GM18517 (cell line): Measurements from ENCODE around the gene MIB1.

Experiments used
- ATAC-seq: cut with Tn5 transposase; IDR thresholded peaks from one replicate; pipeline ENCODE4 v1.9.1; 2021; ENCODE audit warnings: mild to moderate bottlenecking, moderate library complexity; ENCODE audit not compliant: unreplicated experiment

The MIB1 gene

DNA sequence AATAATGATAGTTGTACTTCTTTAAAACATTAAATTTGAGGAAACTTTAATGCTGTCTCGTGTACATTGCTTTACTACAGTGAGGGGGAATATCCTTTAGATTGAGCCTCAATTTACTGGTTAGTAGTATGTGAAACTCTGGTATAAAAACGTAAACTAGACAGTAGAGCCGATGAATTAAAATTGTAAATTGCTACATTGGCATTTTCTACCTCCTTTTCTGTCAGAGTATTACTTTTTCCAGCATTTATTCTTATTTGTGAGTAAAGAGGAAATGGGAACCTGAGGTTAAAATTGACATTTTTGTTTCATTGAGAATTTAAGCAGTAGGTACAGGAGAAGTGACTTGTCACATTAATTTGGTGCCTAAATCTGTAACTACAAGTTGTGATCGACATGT is 128.2 kb downstream of the MIB1 start:
- no peak for ATAC-seq

DNA sequence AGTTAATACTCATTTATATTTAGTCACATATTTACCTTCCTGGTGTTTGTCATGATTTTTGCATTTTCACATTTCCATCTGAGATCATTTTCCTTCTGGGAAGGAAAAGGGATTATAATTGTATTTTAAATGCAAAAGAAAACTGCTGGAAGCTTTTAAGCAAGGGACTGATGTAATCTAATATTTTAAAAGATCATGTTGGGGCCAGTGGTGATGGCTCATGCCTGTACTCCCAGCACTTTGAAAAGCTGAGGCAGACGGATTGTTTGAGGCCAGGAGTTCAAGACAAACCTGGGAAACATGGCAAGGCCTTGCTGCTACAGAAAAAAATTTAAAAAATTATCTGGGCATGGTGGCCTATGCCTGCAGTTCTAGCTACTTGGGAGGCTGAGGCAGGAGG is 149.0 kb downstream of the MIB1 start:
- ATAC-seq, result no peak

DNA sequence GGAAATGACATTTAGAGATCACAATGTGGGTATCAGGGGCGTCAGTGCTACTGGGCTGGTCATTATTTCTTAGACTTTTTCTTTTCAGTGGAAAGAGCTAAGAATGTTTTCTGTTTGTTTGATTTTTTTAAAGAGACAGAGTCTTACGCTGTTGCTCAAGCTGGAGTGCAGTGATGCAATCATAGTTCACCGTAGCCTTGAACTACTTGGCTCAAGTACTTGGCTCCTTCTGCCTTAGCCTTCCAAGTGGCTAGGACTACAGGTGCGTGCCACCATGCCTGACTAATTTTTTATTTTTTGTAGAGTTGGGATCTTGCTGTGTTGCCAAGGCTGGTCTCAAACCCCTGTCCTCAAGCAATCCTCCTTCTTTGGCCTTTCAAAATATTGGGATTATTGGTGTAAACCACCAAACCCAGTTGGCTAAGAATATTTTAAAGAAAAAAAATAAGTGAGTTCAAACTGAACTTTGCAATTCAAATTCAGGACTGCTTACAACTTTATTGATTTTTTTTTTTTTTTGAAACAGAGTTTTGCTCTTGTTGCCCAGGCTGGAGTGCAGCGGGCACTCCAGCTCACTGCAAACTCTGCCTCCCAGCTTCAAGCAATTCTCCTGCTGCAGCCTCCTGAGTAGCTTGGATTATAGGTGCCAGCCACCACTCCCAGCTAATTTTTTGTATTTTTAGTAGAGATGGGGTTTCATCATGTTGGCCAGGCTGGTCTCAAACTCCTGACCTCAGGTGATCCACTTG is 154.2 kb downstream of the MIB1 start:
- no peak for ATAC-seq

DNA sequence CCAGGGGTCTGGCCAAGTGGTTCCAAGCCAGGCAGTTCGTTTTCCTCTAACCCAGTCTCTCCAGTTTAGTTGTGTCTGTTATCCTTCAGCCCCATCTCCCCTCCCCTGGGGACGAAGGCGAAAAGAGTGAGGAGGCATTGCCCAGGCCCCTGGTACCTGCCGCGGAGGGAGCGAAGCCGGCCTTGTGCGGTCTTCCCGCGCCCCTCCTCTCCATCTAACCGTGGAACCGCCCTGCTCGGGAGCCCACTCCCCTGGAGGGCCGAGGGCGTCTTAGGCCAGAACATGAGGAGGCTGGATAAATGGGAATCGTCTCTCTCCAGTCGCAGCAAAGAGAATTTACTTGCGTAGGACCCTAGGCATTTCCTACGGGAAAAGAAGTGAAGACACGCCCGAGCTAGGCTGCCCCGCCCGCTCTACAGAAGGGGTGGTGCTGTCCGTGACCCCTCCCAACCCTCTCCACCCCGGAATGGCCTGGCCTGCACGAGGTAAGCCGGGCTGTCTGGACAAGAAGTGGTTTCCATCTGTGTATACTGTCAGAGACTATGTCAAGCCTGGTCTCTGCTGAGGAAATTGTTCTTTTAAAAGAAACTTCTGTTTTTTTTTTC is 156.2 kb downstream of the MIB1 start:
- ATAC-seq, result no peak

GRCh38 chr18:21897811-21898210 is 157.2 kb downstream of the MIB1 start:
- ATAC-seq, result no peak

DNA sequence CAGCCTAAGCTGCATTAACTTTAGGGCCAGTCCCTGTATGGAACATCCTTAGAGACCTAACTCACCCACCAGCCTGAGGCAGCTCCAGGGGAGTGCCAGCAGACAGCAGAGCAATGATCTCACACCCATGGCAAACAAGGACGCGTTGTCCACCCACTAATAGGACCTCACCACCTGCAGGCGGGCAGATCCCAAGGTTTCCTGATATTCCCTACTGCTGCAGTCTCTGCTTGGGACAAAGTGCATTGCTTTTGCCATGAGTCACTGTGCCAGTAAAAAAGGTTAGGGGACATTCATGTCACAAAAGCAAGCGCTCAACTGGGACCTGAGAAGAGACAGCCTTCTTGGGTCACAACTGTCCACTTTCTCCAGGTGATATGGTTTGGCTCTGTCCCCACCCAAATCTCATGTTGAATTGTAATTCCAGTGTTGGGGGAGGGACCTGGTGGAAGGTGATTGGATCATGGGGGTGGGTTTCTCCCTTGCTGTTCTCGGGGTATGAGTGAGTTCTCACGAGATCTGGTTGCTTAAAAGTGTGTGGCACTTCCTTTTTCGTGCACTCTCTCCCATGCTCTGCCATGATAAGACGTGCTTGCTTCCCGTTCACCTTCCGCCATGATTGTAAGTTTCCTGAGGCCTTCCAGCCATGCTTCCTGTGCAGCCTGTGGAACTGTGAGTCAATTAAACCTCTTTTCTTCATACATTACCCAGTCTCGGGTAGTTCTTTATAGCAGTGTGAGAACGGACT is 160.2 kb downstream of the MIB1 start:
- ATAC-seq, result no peak

DNA sequence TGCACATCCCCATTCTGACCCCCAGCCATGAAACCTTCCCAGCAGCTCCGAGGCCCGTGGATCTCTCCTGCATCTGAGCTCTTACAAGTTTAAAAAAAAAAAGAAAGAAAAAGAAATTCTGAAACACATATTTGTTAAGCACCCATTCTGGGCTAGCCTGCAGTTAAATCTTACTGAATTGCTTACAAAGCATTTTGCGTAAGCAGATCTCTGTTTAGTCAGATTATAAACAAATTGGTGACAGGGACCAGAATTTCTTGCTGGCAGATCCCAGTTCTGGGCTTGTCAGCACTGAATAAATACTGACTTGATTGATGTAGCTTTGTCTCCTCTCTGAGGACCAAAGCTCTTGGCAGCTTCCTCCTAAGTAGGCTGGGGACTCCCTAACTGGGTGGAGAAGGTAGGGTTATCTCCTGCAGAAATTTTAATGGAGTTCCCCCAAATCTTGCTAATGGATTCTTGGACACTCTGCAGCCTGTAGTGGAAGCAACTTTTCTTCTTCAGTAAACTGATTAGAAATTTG is 160.9 kb downstream of the MIB1 start:
- ATAC-seq, result no peak

DNA sequence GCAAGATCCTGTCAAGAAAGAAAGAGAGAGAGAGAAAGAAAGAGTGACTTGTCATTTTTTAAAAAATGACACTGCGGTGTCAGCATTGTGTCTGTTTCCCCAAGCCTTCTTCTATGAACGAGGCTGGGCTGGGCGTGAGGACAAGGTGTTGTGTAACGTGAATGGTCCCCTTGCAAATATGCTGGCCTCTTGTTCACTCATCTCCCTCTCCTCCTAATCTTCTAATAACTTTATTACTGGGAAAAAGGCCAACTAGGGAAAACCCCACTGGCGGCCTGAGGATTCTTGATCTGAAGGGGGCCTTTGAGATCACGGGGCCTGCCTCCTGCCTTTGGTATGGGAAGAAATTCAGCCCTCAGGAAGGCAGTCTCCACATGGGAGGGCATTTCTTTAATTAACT is 163.1 kb downstream of the MIB1 start:
- no peak for ATAC-seq

- ATAC-seq, result no peak
Measured at GRCh38 chr18:21904856-21905255, 164.3 kb downstream of the MIB1 start.

GRCh38 chr18:21907451-21907850 is 166.9 kb downstream of the MIB1 start:
- no peak for ATAC-seq

GRCh38 chr18:21908711-21909110 is 168.1 kb downstream of the MIB1 start:
- ATAC-seq, result no peak

- no peak for ATAC-seq
Measured at GRCh38 chr18:21910906-21911305, 170.3 kb downstream of the MIB1 start.

DNA sequence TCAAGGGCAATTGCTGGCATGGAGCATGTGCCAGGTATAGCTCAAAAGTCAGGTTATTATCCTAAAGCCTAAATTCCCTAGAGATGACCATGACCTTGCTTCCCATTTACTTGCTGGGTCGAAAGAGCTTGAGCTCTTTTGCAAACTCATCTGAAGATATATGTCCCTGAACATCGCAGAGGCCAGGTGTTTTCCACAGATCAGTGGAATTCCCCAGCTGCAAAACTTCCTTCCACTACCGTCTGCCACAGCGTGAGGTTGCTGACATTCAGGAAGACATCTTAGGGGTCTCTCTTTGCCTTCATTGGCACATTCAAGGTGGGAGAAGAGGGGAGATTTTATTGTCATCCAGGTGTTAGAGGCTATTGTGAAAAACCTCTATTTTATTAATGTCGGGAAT is 171.0 kb downstream of the MIB1 start:
- no peak for ATAC-seq

- ATAC-seq, result no peak
Measured at GRCh38 chr18:21912339-21913239, 172.0 kb downstream of the MIB1 start.

- ATAC-seq, result no peak
Measured at GRCh38 chr18:21914739-21915319, 174.2 kb downstream of the MIB1 start.

DNA sequence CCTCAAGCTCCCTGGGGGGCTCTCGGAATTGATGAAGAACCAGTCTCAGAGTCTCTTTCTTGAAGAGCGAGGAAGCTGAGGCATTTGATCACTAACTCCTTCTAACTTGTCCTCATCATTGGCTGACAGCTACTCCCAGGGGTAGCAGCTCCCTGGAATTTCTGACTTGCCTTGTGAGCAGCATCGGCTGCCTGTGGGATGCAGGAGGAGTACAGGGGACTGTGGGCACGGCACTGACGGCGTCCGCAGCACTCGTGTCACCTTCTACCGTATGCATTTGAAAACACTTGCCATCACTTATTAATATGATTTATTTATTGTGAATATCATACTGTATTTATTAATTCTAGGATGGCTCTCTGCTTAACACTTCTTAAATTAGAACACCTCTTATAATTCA is 175.0 kb downstream of the MIB1 start:
- no peak for ATAC-seq

DNA sequence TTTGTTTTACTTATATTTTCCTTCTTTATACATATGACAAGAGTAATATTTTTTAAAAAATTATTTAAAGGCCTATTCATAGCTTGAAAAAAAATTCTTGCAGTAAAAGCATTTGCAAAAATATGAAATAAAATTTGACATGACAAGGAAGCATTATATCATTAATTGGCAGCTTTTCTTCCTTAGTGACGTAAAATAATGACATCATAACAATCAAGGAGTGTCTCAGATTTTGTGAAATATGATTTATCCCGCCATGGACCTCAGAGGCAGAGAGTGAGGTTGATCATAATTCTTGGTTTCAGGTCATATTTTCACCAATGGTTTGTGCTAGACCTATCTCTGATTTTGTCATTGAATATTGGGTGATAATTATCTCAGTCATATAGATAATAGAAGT is 176.0 kb downstream of the MIB1 start:
- ATAC-seq, result no peak

- no peak for ATAC-seq
Measured at GRCh38 chr18:21918693-21919092, 178.1 kb downstream of the MIB1 start.
